Suppressor macrophage (primary cell): Measurements from ENCODE around the gene FRA10AC1.
A peak's percentile ranks its signal among the peaks of the same experiment; 100 is the strongest.

Experiments
- DNase-seq, 4 experiments: peaks; one replicate each; pipeline ENCODE4 v3.0.0-alpha.2; 2020 to 2022
- total RNA-seq, 17 experiments: gene quantifications; one replicate each; lab custom pipeline; 2026; ENCODE audit warnings: mixed read lengths in 6 of 17, inconsistent platforms in 3 of 17; lab: John Stamatoyannopoulos, UW

FRA10AC1 gene, protein sequence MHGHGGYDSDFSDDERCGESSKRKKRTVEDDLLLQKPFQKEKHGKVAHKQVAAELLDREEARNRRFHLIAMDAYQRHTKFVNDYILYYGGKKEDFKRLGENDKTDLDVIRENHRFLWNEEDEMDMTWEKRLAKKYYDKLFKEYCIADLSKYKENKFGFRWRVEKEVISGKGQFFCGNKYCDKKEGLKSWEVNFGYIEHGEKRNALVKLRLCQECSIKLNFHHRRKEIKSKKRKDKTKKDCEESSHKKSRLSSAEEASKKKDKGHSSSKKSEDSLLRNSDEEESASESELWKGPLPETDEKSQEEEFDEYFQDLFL
- total RNA-seq, result 2.6 to 17.6 (median 7.9) reads per million in 17 experiments

DNA sequence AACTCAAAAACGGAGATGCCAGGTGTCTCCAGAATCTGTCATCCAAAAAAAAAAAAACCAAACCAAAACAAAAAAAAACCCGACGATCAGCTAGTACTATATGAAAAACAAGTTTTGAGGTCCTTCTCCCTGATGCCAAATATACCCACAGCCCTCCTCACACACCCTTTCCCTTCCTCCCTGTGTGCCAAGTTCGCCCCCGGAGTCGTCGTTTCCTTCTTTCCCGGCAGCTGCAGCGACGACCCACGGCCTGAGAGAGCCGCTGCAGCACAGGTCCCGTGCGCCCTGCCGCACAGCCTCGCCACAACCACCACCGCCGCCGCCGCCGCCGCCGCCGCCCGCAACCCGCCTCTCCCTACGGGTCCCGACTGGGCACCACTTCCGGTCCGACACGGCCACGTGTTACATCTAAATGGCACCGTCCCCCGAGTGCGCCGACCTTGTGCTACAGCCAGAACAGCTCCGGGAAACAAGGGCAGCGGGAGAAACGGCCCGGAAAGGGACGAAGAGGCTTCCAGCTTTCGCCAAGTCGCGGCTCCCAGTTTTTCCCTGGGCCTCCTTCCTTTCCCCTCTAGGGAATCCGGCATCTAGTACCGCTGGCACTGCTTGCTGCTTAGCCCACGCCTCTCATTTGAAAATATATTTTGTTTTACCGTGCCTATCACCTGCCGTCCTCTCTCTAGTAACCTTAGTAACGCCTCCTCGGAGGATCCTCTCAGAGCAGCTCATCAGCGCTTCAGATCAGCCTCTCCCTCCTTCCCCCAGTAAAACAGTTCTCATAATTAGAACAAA, at the start of gene FRA10AC1:
Gene FRA10AC1, minus strand, starts transcription at position 383 of the 792 bp plus-strand sequence. CDS start 2,486 bp downstream, outside the sequence.
- DNase-seq, result peak; percentile 95 to 97 (median 96)

DNA sequence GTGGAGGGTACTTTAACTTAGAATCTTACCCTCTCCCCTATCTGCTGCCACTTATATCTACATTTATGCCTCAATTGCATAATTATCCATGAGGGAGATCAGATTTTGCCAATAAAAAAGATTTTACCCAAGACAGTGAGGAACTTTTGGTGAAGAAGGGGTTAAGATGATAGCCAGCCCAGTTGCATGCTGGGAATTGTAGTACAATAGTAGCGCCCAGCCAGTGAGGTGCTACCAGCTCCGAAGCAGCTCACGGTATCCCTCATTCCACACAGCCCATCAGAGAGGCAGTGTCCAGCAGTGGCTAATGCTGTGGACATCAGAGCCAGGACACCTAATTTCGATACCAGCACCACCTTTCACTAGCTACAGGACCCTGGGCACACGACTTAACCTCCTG, 49.4 kb upstream of the FRA10AC1 start:
- DNase-seq, result peak in 3 of 4 experiments; percentile 19 to 37 (median 26)

DNA sequence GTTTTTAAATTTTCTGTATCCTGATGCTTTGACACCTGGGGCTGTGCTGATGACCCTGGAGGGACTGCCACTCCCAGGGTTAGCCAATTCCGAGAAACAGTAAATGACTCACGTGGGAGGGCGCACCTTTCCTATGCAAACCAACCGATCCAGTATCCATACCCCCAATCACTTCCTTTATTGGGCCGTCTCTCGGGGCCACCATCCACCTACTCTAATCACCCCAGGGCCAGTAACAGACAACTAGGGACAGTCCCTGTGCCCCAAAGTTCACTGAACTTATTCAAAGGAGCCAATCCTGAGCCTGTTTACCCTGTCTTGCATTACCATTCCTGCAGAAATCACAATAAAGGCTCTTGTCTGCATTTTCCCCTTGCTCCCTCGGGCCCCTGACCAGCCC, 48.7 kb upstream of the FRA10AC1 start:
- DNase-seq, result no peak

DNA sequence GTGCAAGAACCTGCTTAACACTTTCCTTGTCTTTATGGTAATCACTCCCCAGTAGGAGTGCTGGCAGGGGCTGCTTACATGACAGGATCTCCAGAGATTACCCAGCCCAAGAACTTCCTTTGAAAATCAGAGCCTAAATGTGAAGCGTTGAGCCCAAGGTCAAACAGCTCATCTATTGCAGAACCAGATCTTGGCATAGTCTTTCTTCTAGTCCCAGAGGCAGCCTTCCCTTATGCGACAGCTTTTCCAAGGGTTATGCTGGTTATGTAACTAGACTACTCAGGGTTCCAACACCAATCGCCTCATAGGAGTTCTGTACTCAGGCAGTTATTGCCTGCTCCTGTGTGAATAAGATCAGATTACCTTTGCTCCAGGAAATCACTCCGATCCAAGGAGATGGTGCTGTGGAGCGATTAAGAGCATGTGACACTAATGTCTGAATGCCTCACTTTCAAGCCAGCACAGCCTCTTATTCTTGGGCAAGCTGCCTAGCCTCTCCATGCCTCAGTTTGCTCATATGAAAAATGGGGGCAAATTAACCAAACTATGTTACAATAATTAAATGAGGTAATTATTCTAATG, 46.9 kb upstream of the FRA10AC1 start:
- no peak for DNase-seq

DNA sequence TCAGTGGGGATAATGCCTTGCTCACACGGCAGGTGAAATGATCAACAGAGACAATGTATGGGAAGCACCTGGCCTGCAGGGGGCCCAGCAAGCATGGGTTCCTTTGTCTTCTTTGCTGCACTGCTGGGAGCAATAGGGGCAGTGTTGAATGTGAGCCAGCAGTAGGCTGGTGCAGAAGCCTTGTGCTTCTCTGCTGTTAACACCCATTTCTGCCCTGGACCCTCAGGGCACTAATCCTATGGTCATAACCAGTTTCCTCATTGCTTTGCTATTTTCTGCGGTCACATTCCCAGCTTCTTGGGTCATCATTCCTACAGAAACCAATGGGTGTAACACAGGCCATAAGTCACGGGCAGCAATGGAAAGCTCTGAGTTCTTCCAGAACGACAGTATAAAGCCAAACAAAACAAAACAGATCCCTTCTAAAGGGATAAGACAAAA, 44.5 kb upstream of the FRA10AC1 start:
- DNase-seq, result peak in 1 of 4 experiments; percentile 11

DNA sequence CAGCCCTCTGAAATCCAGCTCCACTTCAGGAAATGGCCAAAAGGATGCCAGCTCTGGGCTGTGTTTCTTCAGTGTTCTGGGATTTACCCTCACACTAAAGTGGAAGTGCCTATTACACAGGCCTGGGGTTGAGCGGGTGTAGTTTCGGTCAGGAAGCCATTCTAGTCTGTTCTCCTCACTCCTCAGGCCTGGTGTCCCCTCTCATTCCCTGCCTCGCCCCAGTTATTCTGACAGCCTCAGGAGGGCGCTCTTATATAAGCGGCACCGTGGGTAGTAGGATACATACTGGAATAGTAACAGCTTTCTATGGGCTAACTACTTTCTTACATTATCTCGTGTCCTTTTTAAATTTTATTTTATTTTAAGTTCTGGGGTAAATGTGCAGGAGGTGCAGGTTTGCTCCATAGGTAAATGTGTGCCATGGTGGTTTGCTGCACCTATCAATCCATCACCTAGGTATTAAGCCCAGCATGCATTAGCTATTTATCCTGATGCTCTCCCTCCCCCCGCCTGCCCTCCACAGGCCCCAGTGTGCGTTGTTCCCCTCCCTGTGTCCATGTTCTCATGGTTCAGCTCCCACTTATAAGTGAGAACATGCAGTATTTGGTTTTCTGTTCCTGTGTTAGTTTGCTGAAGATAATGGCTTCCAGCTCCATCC, 43.1 kb upstream of the FRA10AC1 start:
- DNase-seq, result peak; percentile 50 to 81 (median 67)

DNA sequence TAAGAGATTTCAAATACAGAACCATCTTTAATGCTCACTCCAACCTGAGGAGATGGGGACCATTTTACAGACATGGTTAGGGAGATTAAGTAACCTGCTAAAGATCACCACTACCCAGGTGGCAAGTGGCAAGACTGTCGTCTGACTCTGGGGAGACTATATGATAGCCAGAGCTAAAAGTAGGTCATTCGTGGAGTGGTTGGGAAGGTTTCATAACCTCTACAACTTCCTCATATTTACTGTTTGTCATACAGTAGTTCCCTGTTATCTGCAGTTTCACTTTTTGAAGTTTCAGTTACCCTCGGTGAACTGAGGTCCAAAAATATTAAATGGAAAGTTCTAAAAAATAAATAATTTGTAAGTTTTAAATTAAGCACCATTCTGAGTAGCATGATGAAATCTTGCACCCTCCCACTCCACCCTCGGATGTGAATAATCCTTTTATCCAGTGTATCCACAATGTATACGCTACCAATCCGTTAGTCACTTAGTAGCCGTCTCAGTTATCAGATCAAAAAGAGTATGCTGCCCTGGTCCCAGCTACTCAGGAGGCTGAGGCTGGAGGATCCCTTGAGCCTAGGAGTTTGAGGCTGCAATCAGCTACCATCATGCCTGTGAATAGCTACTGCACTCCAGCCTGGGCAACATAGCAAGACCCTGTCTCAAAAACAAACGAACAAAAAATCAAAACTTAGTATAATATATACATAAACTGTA, 40.4 kb upstream of the FRA10AC1 start:
- peak; percentile 63 to 87 (median 76) for DNase-seq

DNA sequence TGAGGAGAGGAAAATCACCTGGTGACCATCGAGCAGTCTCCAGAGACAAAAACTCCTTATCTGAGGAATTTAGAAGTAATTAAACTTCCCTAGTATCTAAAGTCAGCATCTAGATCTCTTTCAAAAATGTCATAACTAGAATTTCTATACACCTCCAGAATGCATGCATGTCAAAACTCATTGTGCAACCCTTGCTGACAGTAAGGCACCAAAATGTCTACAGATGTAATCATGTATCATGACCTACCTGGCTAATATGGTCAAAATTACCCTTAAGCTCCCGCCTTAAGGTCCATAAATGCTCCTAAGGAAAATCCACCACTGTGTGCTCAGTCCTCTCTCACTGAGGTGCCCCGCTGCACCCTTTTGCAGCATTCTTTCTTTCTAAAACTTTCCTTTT, 39.0 kb upstream of the FRA10AC1 start:
- peak in 2 of 4 experiments; percentile 13 to 19 for DNase-seq

DNA sequence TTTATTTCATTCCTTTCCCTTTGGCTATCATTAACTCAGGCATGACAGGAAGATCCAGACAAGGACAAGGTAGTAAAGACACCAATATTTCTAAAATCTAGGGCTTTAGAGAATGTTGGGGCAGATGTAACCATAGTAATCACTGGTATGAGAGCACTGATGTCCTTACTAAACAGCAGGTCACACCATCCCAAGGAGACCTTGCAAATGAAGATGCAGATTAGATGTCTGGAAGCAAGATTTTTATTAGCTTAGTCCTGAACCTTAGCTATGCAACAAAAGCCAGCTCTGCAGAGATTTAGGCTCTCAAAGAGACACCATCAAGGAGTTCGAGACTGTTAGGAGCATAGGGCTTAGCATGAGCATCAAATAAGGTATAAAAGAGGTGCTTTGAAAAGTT, 23.6 kb upstream of the FRA10AC1 start:
- DNase-seq, result no peak

DNA sequence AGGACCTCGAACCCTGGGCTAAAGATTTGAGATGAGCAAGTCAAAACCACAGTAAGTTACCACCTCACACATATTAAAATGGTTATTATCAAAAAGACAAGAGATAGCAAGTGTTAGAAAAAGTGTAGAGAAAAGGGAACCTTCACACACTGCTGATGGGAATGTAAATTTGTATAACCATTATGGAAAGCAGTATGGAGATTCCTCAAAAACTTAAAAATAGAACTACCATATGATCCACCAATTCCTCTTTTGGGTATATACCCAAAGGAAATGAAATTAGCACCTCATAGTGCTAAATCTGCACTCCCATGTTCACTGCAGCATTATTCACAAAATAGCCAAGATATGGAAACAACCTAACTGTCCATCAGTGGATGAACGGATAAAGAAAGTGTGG, 20.8 kb upstream of the FRA10AC1 start:
- peak in 1 of 4 experiments; percentile 24 for DNase-seq

DNA sequence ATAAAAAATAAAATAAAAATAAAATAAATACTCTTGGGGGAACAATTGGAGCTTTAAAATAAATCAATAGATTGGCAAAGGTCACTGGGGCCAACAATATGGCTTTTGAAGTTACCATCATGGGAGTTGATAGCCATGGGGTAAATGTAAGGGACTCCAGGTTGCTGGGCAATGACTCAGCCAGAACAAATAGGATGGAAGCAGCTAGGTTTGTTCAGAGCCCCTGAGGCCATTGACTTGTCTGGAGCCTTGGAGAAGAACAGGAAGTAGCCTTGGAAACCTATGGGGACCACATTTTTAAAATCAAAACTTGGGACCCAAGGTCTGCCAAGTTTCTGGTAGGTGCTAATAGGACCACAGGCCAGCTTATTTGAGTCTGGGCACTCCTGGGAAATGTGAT, 20.2 kb upstream of the FRA10AC1 start:
- DNase-seq, result no peak

DNA sequence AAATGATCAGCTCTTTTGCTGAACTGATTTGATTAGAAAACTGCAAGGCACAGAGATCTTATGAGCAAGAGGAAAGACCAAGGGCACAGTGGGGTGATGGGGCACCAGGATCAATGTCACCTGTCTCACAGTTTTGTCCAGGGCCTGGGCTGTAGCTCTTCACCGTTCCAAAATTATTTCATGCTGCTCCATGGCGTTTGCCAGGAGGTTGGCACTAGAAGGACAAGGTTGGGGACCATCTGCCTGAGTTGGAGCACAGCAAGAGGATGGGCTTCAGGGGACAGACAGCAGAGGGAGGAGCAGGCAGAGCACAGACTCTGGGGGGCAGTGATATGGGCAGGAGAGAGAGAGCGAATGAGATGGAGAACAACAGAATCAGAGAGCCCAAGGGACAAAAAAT, 17.5 kb upstream of the FRA10AC1 start:
- no peak for DNase-seq

DNA sequence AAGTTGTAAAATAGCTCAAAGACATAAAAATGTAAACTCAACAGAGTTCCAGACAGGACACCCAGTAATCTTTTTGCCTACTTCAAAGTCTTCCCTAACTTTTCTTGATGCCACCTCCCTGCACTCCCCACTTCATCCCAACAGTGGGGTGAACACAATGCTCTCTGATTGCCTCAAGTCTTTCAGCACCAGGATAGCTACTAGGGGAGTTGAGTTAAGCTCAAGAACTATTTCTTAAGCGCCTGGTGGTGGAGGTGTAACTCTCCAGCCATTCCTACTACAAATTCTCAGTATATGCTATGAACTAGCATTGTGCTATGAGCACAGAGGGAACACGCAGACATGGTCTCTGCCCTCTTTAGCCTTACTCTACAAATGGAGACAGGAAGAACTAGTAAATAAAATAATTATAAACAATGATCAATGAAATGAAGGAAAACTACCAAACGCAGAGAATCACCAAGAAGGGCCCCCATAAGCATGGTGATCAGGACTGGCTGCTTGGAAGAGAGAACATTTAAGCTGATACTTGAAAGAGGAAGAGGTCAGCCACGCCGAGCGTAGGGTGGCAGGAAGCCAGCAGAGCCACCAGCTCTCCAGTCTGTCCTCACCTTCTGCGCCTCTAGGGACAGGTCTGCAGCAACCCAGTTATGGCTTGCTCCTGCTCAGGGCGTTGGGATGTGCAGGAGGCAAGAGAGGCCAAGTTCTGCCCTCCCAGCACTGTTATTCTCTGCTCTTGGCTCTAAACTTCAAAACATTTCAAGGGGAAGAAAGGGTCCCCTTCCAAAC, 16.7 kb upstream of the FRA10AC1 start:
- peak; percentile 38 to 71 (median 58) for DNase-seq

DNA sequence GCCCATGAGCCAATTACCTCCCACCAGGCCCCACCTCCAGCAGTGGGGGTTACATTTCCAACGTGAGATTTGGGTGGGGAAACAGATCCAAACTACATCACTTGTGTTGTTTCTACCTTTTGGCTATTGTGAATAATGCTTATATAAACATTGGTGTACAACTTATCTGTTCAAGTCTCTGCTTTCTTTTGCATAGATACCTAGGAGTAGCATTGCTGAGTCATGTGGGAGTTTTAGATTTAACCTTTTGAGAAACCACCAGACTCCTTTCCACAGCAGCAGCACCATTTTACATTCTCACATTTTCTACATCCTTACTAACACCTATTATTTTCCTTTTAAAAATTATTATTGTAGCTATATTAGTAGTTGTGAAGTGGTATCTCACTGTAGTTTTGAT, 14.4 kb upstream of the FRA10AC1 start:
- DNase-seq, result no peak

DNA sequence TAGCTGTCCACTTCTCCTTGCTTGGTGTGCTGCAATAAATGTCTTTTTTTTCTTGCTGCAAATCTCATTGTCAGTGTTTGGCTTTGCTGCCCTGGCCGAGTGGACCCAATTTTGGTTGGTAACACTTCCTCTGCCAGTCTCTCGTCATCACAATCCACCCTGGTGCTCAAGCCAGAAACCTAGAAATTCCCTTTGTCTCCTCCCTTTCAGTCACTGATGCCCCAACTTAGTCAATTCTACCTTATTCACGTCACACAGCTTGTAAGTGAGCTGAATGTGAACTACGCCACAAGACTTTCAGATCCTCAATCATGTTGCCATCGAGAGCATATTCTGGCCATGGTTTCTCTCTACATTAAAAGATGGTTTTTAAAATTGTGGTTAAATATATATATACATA, 13.0 kb upstream of the FRA10AC1 start:
- no peak for DNase-seq

DNA sequence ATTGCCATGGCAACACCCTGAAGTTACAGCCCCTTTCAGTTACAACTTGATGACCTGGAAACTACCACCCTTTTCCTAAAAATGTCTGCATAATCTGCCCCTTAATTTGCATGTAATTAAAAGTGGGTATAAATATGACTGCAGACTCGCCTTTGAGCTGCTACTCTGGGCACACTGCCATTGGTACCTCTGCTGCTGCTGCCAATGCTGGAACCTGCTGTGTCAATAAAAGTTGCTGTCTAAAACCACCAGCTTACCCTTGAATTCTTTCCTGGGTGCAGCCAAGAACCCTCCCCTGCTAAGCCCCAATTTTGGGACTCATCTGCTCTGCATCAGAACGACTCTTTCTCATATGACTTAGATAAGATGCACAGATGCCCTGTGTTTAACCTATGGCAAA, 10.2 kb upstream of the FRA10AC1 start:
- no peak for DNase-seq

DNA sequence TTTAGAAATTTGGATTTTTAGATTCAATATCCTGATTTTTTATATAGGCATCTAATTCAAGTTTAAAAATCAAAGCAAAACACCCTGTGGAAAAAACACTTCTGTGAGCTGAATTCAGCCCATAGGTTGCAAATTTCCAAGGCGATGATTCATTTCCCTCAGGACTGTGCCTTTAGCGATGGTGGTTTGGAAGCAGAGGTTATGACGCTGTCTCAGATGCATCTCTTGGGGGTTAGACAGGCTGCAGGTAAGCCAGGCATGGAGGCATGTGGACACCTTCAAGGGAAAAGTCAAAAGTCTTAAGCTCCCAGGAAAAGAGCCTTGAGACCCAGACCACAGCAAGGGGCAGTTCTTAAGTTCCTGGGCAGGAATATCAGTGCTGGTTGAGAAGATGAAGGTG, 9.5 kb upstream of the FRA10AC1 start:
- DNase-seq, result no peak

DNA sequence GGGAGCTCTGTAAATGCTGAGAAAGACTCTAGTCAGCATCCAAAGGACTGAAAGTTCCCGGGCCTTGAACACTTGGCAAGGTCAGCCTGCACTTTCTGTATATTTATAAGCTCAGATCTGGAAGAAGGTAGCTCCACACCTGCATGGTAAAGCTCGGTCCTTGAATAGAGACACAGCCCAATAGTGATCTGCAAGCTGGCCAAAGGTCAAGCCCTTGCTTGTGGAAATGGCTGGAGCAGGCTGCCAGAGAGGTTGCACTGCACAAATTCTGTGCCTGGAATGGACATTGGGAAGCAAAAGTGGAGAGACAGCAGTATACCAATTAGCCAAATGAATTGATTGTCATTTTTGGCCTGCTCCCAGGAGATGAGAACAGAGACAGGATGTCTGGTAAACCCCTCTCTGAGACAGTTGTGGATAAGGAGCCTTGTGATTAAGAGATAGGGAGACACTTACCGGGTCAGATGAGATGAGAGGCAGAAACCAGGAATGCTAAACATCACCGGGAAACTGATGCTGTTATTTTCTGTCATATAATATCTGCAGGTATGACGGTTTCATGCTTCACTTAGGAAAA, 8.0 kb upstream of the FRA10AC1 start:
- no peak for DNase-seq

DNA sequence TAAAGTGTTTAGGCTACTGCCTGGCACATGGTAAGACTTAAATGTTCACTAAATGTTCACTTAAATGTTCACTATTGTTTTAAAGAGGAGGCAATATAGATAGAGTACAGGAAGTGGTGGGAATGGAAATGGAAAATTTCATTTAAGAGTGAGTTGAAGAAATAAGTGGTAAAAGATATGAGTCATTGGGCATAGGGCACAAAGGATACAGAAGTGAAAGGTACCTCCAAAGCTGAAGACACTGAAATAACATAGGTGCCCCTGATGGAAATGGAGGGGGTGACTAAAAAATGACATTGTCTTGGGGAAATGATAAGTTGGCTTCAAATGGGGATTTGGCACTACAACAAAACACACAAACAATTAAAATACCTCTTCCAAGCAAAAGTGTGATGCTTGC, 5.2 kb upstream of the FRA10AC1 start:
- no peak for DNase-seq

DNA sequence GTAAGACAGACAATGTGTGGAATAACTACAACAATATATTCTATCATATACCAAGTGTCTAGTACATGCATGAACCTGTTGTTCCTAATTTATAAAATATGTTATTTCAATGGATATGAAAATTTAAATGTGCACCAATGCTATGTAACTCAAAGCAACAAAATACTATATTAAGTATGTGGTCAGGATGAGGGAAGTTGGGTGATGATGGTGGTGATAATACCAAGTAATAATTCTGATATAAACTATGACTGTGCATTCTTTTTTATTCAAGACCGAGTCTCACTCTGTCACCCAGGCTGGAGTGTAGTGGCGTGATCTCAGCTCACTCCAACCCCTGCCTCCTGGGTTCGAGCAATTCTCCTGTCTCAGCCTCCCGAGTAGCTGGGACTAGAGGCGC, 2.1 kb upstream of the FRA10AC1 start:
- no peak for DNase-seq

DNA sequence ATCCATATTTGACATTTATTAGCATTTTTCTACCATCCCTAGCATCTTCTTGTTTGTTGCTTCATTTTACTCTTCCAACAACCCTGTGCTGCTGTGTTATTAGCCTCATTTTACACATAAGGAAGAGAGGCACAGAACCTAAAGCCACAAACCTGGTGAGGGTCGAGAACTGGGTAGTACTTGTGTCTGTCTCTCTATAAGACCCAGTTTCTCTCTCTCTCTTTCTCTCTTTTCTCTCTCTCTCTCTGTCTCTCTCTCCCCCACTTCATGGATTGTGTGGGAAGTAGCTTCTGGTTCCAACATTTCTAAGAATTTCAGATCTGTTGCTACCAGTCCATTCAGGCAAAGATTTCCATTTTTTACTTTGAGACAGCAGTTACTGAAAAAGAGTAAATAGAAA, 1.4 kb upstream of the FRA10AC1 start:
- no peak for DNase-seq
